Suprapubic skin (tissue), 4 donors: ENCODE results near the gene SLC25A24.
"Not testable (repeated sequence)": the region's sequence is repeated elsewhere in the genome, so short reads cannot be mapped to it uniquely, and the experiment has no call there.

ENCODE experiments used
- CTCF ChIP-seq, 2 donors: fragments of 200-600 bp in 1 of 2; fragments of 450-650 bp in 1 of 2; sonication (generic) in 1 of 2; IDR thresholded peaks; one replicate each; pipeline ENCODE4 v1.5.1; 2016 to 2019; ENCODE audit warnings: antibody characterized with exemption in 2 of 2, mild to moderate bottlenecking in 1 of 2, moderate library complexity in 1 of 2
- EP300 ChIP-seq: sonication (generic); formaldehyde crosslinking; IDR thresholded peaks from one replicate; pipeline ENCODE4 v1.6.1; 2017; ENCODE audit warnings: antibody characterized with exemption
- POLR2A ChIP-seq, 2 donors: fragments of 450-650 bp; IDR thresholded peaks; one replicate each; pipeline ENCODE4 v1.6.1; 2017; ENCODE audit warnings: antibody characterized with exemption in 2 of 2, mild to moderate bottlenecking in 2 of 2, moderate library complexity in 2 of 2
- POLR2AphosphoS5 ChIP-seq, 3 donors: sonication (generic); formaldehyde crosslinking; IDR thresholded peaks; one replicate each; pipeline ENCODE4 v1.6.1; 2017; ENCODE audit warnings: antibody characterized with exemption in 3 of 3

DNA sequence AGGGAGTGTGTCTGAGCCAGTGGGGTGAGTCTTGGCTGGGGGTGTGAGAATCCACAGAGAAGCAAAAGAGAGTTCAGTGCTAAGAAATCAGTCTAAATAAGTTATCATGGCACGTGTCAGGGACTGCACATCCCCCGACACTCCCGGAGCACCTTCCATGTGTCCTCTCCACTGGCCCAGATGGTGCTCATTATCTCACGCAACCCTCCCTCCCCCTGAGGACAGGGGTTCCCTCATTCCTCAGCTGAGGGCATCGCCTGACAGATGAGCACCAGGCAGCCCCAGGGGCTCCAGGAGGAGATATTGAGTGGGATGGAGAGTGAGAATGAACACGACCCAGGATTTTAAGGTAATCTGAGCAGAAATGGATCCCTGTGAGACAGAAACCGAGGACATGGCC lies 27.6 kb upstream of the SLC25A24 start:
- TF ChIP-seq CTCF (IDR thresholded peaks at IDR 0.05); EP300; POLR2A (IDR thresholded peaks at IDR 0.05); POLR2AphosphoS5 (IDR thresholded peaks at IDR 0.05): not testable (repeated sequence)
